NCI-H524 treated with DMSO at 0.1 percent for 48 hours (cell line): ENCODE results near the gene MBP.

Experiments used
- DNase-seq: peaks from one replicate; lab custom pipeline; 2025; lab: John Stamatoyannopoulos, UW

Gene MBP

GRCh38 chr18:77065221-77065981 lies 67.2 kb downstream of the MBP start:
- no peak for DNase-seq

GRCh38 chr18:77063260-77063659 lies 69.3 kb downstream of the MBP start:
- no peak for DNase-seq

- no peak for DNase-seq
Measured at GRCh38 chr18:77062518-77063003, 70.0 kb downstream of the MBP start.

- DNase-seq: no peak
Measured at GRCh38 chr18:77061946-77062517, 70.6 kb downstream of the MBP start.

GRCh38 chr18:77061281-77061945 lies 71.2 kb downstream of the MBP start:
- no peak for DNase-seq

GRCh38 chr18:77060151-77060550 lies 72.4 kb downstream of the MBP start:
- DNase-seq: no peak

- DNase-seq: no peak
Measured at GRCh38 chr18:77059294-77059916, 73.2 kb downstream of the MBP start.

- DNase-seq: no peak
Measured at GRCh38 chr18:77058290-77058835, 74.2 kb downstream of the MBP start.

GRCh38 chr18:77057006-77057395 lies 75.6 kb downstream of the MBP start:
- no peak for DNase-seq

- DNase-seq: no peak
Measured at GRCh38 chr18:77056344-77057005, 76.1 kb downstream of the MBP start.

GRCh38 chr18:77055429-77056300 lies 76.9 kb downstream of the MBP start:
- DNase-seq: no peak

GRCh38 chr18:77054606-77055428 lies 77.8 kb downstream of the MBP start:
- DNase-seq: no peak

- DNase-seq: no peak
Measured at GRCh38 chr18:77054288-77054605, 78.3 kb downstream of the MBP start.

GRCh38 chr18:77053616-77054287 lies 78.8 kb downstream of the MBP start:
- DNase-seq: no peak

GRCh38 chr18:77052983-77053309 lies 79.6 kb downstream of the MBP start:
- DNase-seq: no peak

GRCh38 chr18:77052297-77052982 lies 80.1 kb downstream of the MBP start:
- no peak for DNase-seq

GRCh38 chr18:77051581-77052296 lies 80.8 kb downstream of the MBP start:
- DNase-seq: no peak

- no peak for DNase-seq
Measured at GRCh38 chr18:77049938-77050337, 82.6 kb downstream of the MBP start.
